SU-DHL-6 (cell line): ENCODE results near the gene ASB16.

ENCODE experiments used
- H2AFZ ChIP-seq: fragments of 200-600 bp; sonication (generic); 2 replicates; pipeline ENCODE4 v1.6.1; 2014; ENCODE audit warnings: low read depth, mild to moderate bottlenecking, moderate library complexity, mixed read lengths, antibody characterized with exemption, low read length; ENCODE audit not compliant: severe bottlenecking
- H3F3A ChIP-seq: fragments of 200-600 bp; shearing (Covaris generic); 2 replicates; pipeline ENCODE4 v1.6.0; 2016; ENCODE audit warnings: antibody characterized with exemption, mild to moderate bottlenecking; ENCODE audit not compliant: insufficient read depth
- H3K27ac ChIP-seq: fragments of 200-600 bp; sonication (generic); 2 replicates; pipeline ENCODE4 v1.5.1; 2016; ENCODE audit warnings: low read depth, mild to moderate bottlenecking, low read length, moderate library complexity, mixed read lengths
- H3K27me3 ChIP-seq: fragments of 200-600 bp; sonication (generic), shearing (Covaris generic); 2 replicates; pipeline ENCODE4 v1.6.0; 2014; ENCODE audit warnings: mild to moderate bottlenecking, low read length
- H3K36me3 ChIP-seq: fragments of 200-600 bp; sonication (generic); 2 replicates; pipeline ENCODE4 v1.6.1; 2014; ENCODE audit warnings: mild to moderate bottlenecking, low read length, mixed read lengths
- H3K4me2 ChIP-seq: fragments of 300-600, 200-600 bp; shearing (Covaris generic), sonication (generic); 2 replicates; pipeline ENCODE4 v1.6.0; 2014; ENCODE audit warnings: low read length, low read depth, mild to moderate bottlenecking; ENCODE audit not compliant: poor library complexity, severe bottlenecking
- H3K4me3 ChIP-seq: fragments of 200-600 bp; sonication (generic); 2 replicates; pipeline ENCODE4 v1.5.1; 2014; ENCODE audit warnings: antibody characterized with exemption, low read length, mild to moderate bottlenecking, mixed read lengths; ENCODE audit not compliant: insufficient read depth, poor library complexity, severe bottlenecking
- H3K79me2 ChIP-seq: fragments of 200-600 bp; sonication (generic); 2 replicates; pipeline ENCODE4 v1.6.1; 2014; ENCODE audit warnings: mild to moderate bottlenecking, low read length, moderate library complexity; ENCODE audit not compliant: insufficient read depth
- H3K9ac ChIP-seq: fragments of 200-600 bp; sonication (generic); 2 replicates; pipeline ENCODE4 v1.7.0; 2014; ENCODE audit warnings: mild to moderate bottlenecking, low read length
- H3K9me2 ChIP-seq: fragments of 200-600 bp; sonication (generic); replicated peaks from 2 replicates; pipeline ENCODE4 v1.6.1; 2014; ENCODE audit warnings: low read length; ENCODE audit not compliant: insufficient read depth
- H3K9me3 ChIP-seq: fragments of 200-600 bp; sonication (generic); 2 replicates; pipeline ENCODE4 v1.6.1; 2014; ENCODE audit warnings: low read length, mixed read lengths; ENCODE audit not compliant: insufficient read depth
- H4K20me1 ChIP-seq: fragments of 200-600 bp; sonication (generic); 2 replicates; pipeline ENCODE4 v1.6.1; 2014; ENCODE audit warnings: low read depth, mild to moderate bottlenecking, antibody characterized with exemption, low read length, moderate library complexity, mixed read lengths
- CTCF ChIP-seq: fragments of 200-600 bp; sonication (generic); IDR thresholded peaks from one replicate; pipeline ENCODE4 v1.5.1; 2017; ENCODE audit warnings: antibody characterized with exemption, mild to moderate bottlenecking, low read length, moderate library complexity; ENCODE audit not compliant: insufficient read depth, poor library complexity, severe bottlenecking
- EZH2phosphoT487 ChIP-seq: fragments of 200-600 bp; sonication (generic), shearing (Covaris generic); conservative IDR thresholded peaks from 2 replicates; pipeline ENCODE4 v1.6.1; 2018; ENCODE audit warnings: mild to moderate bottlenecking, antibody characterized with exemption, low read length, moderate library complexity, mixed read lengths

Gene ASB16

GRCh38 chr17:44222112-44222869, 51.8 kb downstream of the ASB16 start:
- no peaks in the 10 kb centered on the region for H4K20me1 ChIP-seq
- H3K9ac ChIP-seq: peak overlapping the region; percentile 93; the same call in 1 of the 2 replicates
- TF ChIP-seq EZH2phosphoT487 (no peak), CTCF (no peak)
- no peak overlapping the region for H3K4me3 ChIP-seq
- H3K9me3 ChIP-seq: no peaks in the 10 kb centered on the region
- H3F3A ChIP-seq: peaks cover 10% of the 10 kb centered on the region
- no peaks in the 10 kb centered on the region for H3K27me3 ChIP-seq
- H3K27ac ChIP-seq: no peak overlapping the region
- H3K36me3 ChIP-seq: no peaks in the 10 kb centered on the region
- H3K79me2 ChIP-seq: peaks cover 16% of the 10 kb centered on the region
- H2AFZ ChIP-seq: no peak overlapping the region
- no peaks in the 10 kb centered on the region for H3K9me2 ChIP-seq
- H3K4me2 ChIP-seq: peak overlapping the region; percentile 83

- no peak overlapping the region for H3K9ac ChIP-seq
- no peaks in the 10 kb centered on the region for H3K9me2 ChIP-seq
- no peaks in the 10 kb centered on the region for H3K27me3 ChIP-seq
- no peaks in the 10 kb centered on the region for H3K9me3 ChIP-seq
- H3K4me3 ChIP-seq: no peak overlapping the region
- no peak overlapping the region for H3K27ac ChIP-seq
- TF ChIP-seq CTCF (no peak), EZH2phosphoT487 (no peak)
- no peak overlapping the region for H2AFZ ChIP-seq
- peaks cover 5% of the 10 kb centered on the region for H3K79me2 ChIP-seq
- H3F3A ChIP-seq: peaks cover 7% of the 10 kb centered on the region; the same call in 1 of the 2 replicates
- no peaks in the 10 kb centered on the region for H4K20me1 ChIP-seq
- H3K36me3 ChIP-seq: no peaks in the 10 kb centered on the region
- no peak overlapping the region for H3K4me2 ChIP-seq
These were observed 53.1 kb downstream of the ASB16 start for GRCh38 chr17:44223541-44224071.
